VCaP (cell line): ENCODE measurements around the gene GPR155.

ENCODE experiments used
- H3K27ac ChIP-seq: fragments of 450-650 bp; 2 replicates; pipeline ENCODE4 v1.5.1; 2017
- CTCF ChIP-seq: fragments of 450-650 bp; conservative IDR thresholded peaks from 2 replicates; pipeline ENCODE4 v1.5.1; 2017; ENCODE audit warnings: mild to moderate bottlenecking, moderate library complexity

Gene GPR155

DNA sequence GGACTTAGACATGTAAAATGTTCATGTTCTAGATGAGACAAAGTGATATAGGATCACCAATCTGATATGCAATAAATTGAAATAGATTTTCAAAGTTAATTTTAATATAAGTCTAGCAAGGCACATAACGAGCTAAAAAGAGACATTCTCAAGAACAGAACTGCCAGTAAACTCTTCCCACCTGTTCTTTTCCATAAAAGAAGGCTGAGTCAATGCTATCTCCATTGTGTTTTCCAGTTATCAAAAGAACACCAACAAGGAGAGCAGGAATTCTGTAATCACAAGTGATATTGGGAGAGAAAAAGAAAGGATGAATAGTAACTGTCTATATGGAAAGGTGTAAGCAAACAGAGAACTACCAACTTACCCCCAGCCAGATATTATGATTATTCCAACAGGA is 25.6 kb downstream of the GPR155 start:
- TF ChIP-seq CTCF = no peak
- no peak overlapping the region for H3K27ac ChIP-seq

DNA sequence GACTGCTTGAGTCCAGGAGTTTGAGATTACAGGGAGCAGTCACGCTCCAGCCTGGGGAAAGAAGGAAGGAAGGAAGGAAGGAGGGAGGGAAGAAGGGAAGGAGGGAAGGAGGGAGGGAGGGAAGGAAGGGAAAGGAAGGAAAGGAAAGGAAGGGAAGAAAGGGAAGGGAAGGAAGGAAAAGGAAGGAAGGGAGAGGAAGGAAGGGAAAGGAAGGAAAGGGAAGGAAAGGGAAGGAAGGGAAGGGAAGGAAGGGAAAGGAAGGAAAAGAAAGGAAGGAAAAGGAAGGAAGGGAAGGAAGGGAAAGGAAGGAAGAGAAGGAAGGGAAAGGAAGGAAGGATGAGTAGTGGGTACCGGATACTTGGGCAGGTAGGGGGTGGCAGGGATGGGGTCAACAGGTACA is 32.3 kb downstream of the GPR155 start:
- no peak overlapping the region for H3K27ac ChIP-seq
- TF ChIP-seq CTCF = no peak

DNA sequence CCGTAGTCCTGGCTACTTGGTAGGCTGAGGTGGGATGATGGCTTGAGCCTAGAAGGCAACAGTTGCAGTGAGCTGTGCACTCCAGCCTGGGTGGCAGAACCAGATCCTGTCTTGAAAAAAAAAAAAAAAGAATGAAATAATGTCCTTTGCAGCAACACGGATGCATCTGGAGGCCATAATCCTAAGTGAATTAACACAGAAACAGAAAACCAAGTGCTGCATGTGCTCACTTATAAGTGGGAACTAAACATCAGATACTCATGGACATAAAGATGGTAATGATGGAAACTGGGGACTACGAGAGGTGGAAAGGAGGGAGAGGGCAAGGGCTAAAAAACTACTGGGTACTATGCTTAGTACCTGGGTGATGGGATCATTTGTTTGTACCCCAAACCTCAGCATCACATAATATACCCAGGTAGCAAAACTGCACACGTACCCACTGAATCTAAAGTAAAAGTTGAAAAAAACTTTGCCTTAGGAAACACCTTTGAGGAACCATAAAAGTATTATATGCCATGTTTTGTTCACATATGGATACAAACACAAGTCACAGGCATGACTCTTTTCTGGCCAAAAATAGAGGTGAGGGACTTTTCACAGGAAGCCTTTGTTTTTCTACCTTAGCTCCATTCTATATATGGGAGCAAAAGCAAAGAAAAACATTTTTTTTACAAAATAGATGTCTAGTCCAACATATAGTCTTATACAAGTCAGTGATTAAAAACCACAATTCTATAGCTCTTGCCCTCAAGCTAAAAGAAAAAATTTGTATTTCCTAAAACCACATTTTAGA is 36.6 kb downstream of the GPR155 start:
- TF ChIP-seq CTCF = no peak
- no peak overlapping the region for H3K27ac ChIP-seq

- no peak overlapping the region for H3K27ac ChIP-seq
- no peak for TF ChIP-seq CTCF
Observed at GRCh38 chr2:174449033-174449432, 37.8 kb downstream of the GPR155 start.

- no peak overlapping the region for H3K27ac ChIP-seq
- TF ChIP-seq CTCF = no peak
Observed at GRCh38 chr2:174446531-174446930, 40.3 kb downstream of the GPR155 start.

- TF ChIP-seq CTCF = no peak
- H3K27ac ChIP-seq = no peak overlapping the region
Observed at GRCh38 chr2:174445248-174445647, 41.6 kb downstream of the GPR155 start.

GRCh38 chr2:174444761-174445160 is 42.1 kb downstream of the GPR155 start:
- no peak overlapping the region for H3K27ac ChIP-seq
- TF ChIP-seq CTCF = no peak
